GM23248 (cell line): ENCODE data around the gene SLC4A5.

ENCODE experiments used
- EZH2 ChIP-seq: fragments of 200-600 bp; sonication (generic); IDR thresholded peaks from 2 replicates; pipeline ENCODE4 v1.6.1; 2018; ENCODE audit warnings: antibody characterized with exemption, mild to moderate bottlenecking; ENCODE audit not compliant: insufficient read depth, poor library complexity, severe bottlenecking
- EZH2phosphoT487 ChIP-seq: fragments of 200-600 bp; sonication (generic); IDR thresholded peaks from 2 replicates; pipeline ENCODE4 v1.6.1; 2018; ENCODE audit warnings: antibody characterized with exemption, moderate library complexity, mild to moderate bottlenecking, low read depth; ENCODE audit not compliant: insufficient read depth

DNA sequence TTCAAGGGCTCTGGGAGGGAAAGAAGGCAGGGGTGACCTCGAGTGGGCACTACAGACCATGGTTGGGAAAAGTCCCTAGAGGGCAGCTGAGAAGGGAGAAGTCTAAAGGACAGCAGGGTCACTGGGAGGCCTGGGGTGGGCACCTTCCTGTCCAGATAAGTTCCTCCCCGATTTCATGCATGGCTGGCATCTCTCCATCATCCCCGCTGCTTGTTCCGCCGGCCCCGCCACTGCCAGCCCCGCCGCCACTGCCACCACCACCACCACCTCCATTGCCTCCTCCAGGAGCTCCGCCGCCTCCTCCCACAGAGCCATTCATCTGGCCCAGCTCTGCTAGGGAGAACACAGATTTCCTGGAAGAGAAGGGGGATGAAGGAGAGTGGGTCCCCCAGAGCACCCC, 91.2 kb downstream of the SLC4A5 start:
- TF ChIP-seq EZH2 (no peak), EZH2phosphoT487 (no peak)
